Activated naive CD8-positive, alpha-beta T cell (primary cell): ENCODE data around the gene SBK1.
A peak's percentile ranks its signal among the peaks of the same experiment; 100 is the strongest.

Experiments
- H3K27ac Mint-ChIP-seq: one replicate; pipeline ENCODE4 v1.8.0; 2021; ENCODE audit warnings: mixed read lengths
- H3K27me3 Mint-ChIP-seq: one replicate; pipeline ENCODE4 v1.8.0; 2021; ENCODE audit warnings: mixed read lengths
- H3K36me3 Mint-ChIP-seq: one replicate; pipeline ENCODE4 v1.8.0; 2021; ENCODE audit warnings: mixed read lengths
- H3K4me1 Mint-ChIP-seq: one replicate; pipeline ENCODE4 v1.8.0; 2021; ENCODE audit warnings: low read depth, mixed read lengths
- H3K4me3 Mint-ChIP-seq: one replicate; pipeline ENCODE4 v1.8.0; 2021; ENCODE audit warnings: mild to moderate bottlenecking, mixed read lengths
- H3K9me3 Mint-ChIP-seq: one replicate; pipeline ENCODE4 v1.8.0; 2021; ENCODE audit warnings: low read depth, mixed read lengths

Gene SBK1

DNA sequence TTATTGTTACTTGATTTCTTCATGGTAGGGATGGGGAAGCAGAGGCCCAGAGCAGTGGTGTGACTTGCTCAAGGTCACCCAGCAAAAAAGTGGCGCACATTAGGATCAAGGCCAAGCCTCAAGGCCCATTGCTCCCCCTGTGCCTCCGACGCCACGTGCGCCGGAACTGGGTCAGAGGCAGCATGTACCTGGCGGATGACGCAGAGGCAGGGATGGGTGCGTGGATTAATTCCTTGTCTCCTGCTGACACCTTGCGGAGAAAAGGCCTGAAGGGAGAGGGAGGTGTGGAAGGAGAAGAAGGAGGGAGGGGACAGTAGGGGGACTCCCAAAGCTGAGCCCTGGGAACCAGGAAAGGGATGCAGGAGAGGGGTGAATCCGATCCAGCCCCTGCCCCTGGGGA, 18.5 kb downstream of the SBK1 start:
- Mint-ChIP-seq H3K27me3 (no peaks in the 10 kb centered on the region), H3K9me3 (no peaks in the 10 kb centered on the region), H3K4me1 (peaks cover 70% of the 10 kb centered on the region), H3K36me3 (peaks cover 6% of the 10 kb centered on the region), H3K4me3 (peak overlapping the region; percentile 52), H3K27ac (peak overlapping the region; percentile 91)

GRCh38 chr16:28311413-28311812, 19.1 kb downstream of the SBK1 start:
- H3K27me3 Mint-ChIP-seq: no peaks in the 10 kb centered on the region
- H3K4me3 Mint-ChIP-seq: no peak overlapping the region
- peaks cover 6% of the 10 kb centered on the region for H3K36me3 Mint-ChIP-seq
- no peaks in the 10 kb centered on the region for H3K9me3 Mint-ChIP-seq
- H3K4me1 Mint-ChIP-seq: peaks cover 64% of the 10 kb centered on the region
- H3K27ac Mint-ChIP-seq: peak overlapping the region; percentile 91

GRCh38 chr16:28311913-28312312, 19.6 kb downstream of the SBK1 start:
- peak overlapping the region; percentile 63 for H3K4me3 Mint-ChIP-seq
- peaks cover 66% of the 10 kb centered on the region for H3K4me1 Mint-ChIP-seq
- peaks cover 6% of the 10 kb centered on the region for H3K36me3 Mint-ChIP-seq
- no peaks in the 10 kb centered on the region for H3K27me3 Mint-ChIP-seq
- H3K9me3 Mint-ChIP-seq: no peaks in the 10 kb centered on the region
- H3K27ac Mint-ChIP-seq: peak overlapping the region; percentile 81

GRCh38 chr16:28312327-28312726, 20.0 kb downstream of the SBK1 start:
- H3K9me3 Mint-ChIP-seq: no peaks in the 10 kb centered on the region
- peak overlapping the region; percentile 63 for H3K4me3 Mint-ChIP-seq
- peaks cover 6% of the 10 kb centered on the region for H3K36me3 Mint-ChIP-seq
- no peaks in the 10 kb centered on the region for H3K27me3 Mint-ChIP-seq
- peak overlapping the region; percentile 81 for H3K27ac Mint-ChIP-seq
- peaks cover 66% of the 10 kb centered on the region for H3K4me1 Mint-ChIP-seq

DNA sequence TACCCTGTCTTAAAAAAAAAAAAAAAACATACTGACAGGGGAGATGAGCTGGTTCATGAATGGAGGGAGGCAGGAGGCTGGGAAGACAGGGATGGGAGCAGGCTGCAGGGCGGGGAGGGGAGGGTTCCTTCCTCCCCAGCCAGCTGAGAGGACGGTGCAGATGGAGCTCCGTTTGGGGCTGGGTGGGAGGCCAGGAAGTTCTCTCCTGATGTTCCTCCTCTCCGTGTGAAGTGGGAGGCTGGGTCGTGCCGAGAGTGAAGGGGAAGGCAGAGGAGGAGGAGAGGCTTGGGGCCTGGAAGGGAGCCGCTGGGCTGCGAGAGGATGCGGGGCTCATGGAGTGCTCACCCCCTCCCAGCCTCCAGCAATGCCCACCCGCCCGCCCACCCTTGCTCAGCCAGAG, 21.3 kb downstream of the SBK1 start:
- peaks cover 62% of the 10 kb centered on the region for H3K4me1 Mint-ChIP-seq
- no peak overlapping the region for H3K4me3 Mint-ChIP-seq
- H3K27me3 Mint-ChIP-seq: no peaks in the 10 kb centered on the region
- H3K27ac Mint-ChIP-seq: no peak overlapping the region
- H3K36me3 Mint-ChIP-seq: peaks cover 6% of the 10 kb centered on the region
- no peaks in the 10 kb centered on the region for H3K9me3 Mint-ChIP-seq

DNA sequence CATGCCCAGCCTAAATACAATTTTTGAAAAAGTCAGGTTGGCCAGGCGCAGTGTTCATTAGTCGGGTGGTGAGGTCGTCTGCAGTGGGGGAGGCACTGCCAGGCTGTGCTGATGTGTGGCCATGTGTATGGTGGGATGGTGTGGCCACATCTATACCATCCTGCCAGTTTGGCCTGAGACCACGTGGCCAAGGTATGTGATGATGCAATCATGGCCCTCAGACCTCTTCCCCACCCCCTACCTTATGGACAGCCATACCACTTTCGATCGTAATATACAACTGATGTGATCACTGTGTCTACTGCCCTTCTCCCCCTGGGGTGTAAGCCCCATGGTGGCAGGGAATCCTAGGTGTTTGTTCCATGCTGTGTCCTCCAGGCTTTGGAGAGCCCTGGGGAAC, 23.7 kb downstream of the SBK1 start:
- H3K9me3 Mint-ChIP-seq: no peaks in the 10 kb centered on the region
- no peak overlapping the region for H3K27ac Mint-ChIP-seq
- H3K4me1 Mint-ChIP-seq: peaks cover 38% of the 10 kb centered on the region
- no peaks in the 10 kb centered on the region for H3K36me3 Mint-ChIP-seq
- H3K4me3 Mint-ChIP-seq: no peak overlapping the region
- no peaks in the 10 kb centered on the region for H3K27me3 Mint-ChIP-seq

DNA sequence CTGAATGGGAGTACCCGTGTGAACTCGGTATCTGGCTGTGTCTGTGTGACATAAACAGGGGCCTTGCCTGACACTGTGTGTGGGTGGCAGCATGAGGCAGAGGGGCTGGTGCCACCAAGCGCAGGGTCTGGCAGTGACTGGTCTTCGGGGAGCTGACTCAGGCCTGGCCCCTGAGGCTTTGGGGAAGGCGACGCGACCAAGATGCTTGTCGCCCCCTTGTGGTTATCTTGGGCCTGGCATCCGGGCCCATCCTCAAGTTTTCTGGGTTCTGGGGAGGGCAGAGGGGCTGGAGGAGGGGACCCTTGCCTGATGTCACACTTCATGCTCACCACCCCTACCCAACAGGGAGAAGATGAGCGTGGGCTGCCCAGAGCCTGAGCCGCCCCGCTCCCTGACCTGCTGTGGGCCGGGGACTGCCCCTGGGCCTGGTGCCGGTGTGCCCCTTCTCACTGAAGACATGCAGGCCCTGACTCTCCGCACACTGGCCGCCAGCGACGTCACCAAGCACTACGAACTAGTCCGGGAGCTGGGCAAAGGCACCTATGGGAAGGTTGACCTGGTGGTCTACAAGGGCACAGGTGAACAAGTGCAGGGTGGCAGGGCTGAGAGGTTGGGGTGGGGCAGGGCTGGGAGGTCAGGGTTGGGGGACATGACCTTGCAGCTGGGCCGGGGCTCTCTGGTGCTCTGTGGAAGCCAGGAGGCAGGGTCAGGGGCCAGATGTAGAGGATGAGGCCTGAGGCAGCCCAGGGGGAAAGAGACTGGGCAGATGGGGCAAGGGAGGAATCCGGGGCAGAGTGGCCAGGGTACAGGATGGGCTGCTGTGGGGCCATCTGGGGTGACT, 24.9 kb downstream of the SBK1 start:
- Mint-ChIP-seq H3K9me3 (no peaks in the 10 kb centered on the region), H3K4me1 (peaks cover 26% of the 10 kb centered on the region), H3K27ac (peak overlapping the region; percentile 70), H3K27me3 (no peaks in the 10 kb centered on the region), H3K4me3 (peak overlapping the region; percentile 38), H3K36me3 (no peaks in the 10 kb centered on the region)

- Mint-ChIP-seq H3K27ac (peak overlapping the region; percentile 43), H3K4me3 (no peak overlapping the region), H3K4me1 (peaks cover 21% of the 10 kb centered on the region), H3K36me3 (no peaks in the 10 kb centered on the region), H3K9me3 (no peaks in the 10 kb centered on the region), H3K27me3 (no peaks in the 10 kb centered on the region)
Measured at GRCh38 chr16:28318042-28318744, 25.9 kb downstream of the SBK1 start.

GRCh38 chr16:28319476-28320022, 27.2 kb downstream of the SBK1 start:
- no peaks in the 10 kb centered on the region for H3K36me3 Mint-ChIP-seq
- no peaks in the 10 kb centered on the region for H3K9me3 Mint-ChIP-seq
- H3K4me1 Mint-ChIP-seq: peaks cover 12% of the 10 kb centered on the region
- no peaks in the 10 kb centered on the region for H3K27me3 Mint-ChIP-seq
- no peak overlapping the region for H3K27ac Mint-ChIP-seq
- no peak overlapping the region for H3K4me3 Mint-ChIP-seq

DNA sequence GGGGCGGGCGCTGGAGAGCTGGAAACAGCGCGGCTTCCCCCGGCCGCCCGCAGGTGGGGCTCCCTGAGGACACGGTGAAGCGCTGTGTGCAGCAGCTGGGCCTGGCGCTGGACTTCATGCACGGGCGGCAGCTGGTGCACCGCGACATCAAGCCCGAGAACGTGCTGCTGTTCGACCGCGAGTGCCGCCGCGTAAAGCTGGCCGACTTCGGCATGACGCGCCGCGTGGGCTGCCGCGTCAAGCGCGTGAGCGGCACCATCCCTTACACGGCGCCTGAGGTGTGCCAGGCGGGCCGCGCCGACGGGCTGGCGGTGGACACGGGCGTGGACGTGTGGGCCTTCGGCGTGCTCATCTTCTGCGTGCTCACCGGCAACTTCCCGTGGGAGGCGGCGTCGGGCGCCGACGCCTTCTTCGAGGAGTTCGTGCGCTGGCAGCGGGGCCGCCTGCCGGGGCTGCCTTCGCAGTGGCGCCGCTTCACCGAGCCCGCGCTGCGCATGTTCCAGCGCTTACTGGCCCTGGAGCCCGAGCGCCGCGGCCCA, 27.8 kb downstream of the SBK1 start:
- Mint-ChIP-seq H3K4me3 (no peak overlapping the region), H3K4me1 (peaks cover 9% of the 10 kb centered on the region), H3K27ac (no peak overlapping the region), H3K36me3 (no peaks in the 10 kb centered on the region), H3K27me3 (no peaks in the 10 kb centered on the region), H3K9me3 (no peaks in the 10 kb centered on the region)

- Mint-ChIP-seq H3K4me1 (peaks cover 6% of the 10 kb centered on the region), H3K4me3 (no peak overlapping the region), H3K27me3 (no peaks in the 10 kb centered on the region), H3K9me3 (no peaks in the 10 kb centered on the region), H3K36me3 (no peaks in the 10 kb centered on the region), H3K27ac (no peak overlapping the region)
Measured at GRCh38 chr16:28320741-28321140, 28.4 kb downstream of the SBK1 start.

DNA sequence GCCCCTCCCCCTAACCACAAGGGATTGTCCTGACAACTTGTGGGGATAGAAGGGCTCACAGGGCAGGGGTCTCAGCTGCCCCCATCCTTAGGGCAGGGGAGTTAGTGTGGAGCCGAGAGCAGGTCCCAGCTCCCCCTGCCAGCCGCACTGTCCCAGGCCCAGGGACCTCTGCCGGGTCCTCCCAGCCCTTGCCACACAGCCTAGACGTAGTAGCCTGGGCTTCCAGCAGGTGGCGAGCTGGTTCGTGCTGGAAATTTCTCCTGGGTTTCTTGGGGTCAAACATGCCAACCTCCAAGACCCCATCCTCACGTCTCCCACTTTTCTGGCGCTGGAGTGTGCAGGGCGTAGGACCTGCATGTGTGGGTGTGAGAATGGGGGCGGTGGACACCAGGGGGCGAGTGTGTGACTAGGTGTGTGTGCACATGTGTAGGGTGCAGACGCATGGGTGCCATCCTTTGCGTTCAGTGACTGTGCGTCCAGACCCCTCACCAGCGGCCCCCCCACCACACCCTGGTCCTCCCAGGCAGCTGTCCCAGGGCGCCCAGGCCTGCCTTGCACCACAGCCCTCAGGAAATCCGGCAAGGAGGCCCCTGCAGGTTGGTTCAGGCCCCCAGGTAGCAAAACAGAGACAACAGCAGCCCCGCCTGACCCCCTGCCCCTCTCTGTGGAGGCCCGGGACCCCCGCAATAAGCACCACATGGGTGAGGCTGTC, 29.5 kb downstream of the SBK1 start:
- Mint-ChIP-seq H3K27ac (no peak overlapping the region), H3K4me3 (no peak overlapping the region), H3K9me3 (no peaks in the 10 kb centered on the region), H3K27me3 (no peaks in the 10 kb centered on the region), H3K4me1 (peaks cover 5% of the 10 kb centered on the region), H3K36me3 (peaks cover 1% of the 10 kb centered on the region)

DNA sequence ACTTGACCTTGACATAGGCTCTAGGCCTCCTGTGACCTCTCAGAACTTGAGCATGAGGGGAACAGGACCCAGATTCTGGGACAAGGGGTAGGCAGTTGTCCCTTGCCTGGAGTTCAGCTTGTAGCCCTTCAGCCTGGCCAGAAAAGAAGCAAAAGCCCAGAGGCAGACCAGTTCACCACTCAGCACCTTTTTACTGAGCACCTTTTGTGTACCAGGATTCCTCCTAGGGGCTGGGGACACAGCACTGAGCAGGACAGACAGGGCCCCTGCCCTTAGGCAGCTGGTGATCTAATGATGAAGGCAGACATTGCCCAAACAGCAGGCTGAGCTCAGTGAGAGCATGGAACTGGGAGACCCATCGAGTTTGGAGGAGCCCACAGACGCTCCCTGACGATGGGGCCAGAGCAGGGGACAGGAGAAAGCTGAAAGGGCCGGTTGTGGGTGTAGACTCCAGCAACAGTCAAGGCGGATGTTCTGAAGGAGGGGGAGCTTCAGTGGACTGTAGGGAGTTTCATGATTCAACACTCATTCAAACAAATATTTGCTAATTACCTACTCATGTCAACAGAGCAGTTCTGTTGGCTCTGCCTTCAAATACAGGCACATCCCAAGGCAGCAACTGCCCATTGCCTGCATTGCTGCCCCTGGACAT, 32.0 kb downstream of the SBK1 start:
- Mint-ChIP-seq H3K27ac (no peak overlapping the region), H3K4me1 (peaks cover 2% of the 10 kb centered on the region), H3K4me3 (no peak overlapping the region)

GRCh38 chr16:28324887-28325279, 32.6 kb downstream of the SBK1 start:
- Mint-ChIP-seq H3K4me3 (no peak overlapping the region), H3K27me3 (no peaks in the 10 kb centered on the region), H3K27ac (no peak overlapping the region), H3K9me3 (no peaks in the 10 kb centered on the region), H3K4me1 (peaks cover 2% of the 10 kb centered on the region), H3K36me3 (peaks cover 2% of the 10 kb centered on the region)

More for the DNA sequence above, 32.0 kb downstream of the SBK1 start:
- H3K36me3 Mint-ChIP-seq: peaks cover 2% of the 10 kb centered on the region
- no peaks in the 10 kb centered on the region for H3K27me3 Mint-ChIP-seq
- no peaks in the 10 kb centered on the region for H3K9me3 Mint-ChIP-seq
